Measurements from ENCODE around the gene CSMD2. TPM values are rescaled to one million over a fixed set of nuclear protein-coding genes. Genes with fewer than 3 reads are reported as not detected.

CSMD2 gene
- total RNA-seq, 4 donors from 2014 or later: 0.60 to 2.5 (median 1.2) TPM

- no peak overlapping the region for H3K27ac ChIP-seq
These were observed 505.4 kb downstream of the CSMD2 start for GRCh38 chr1:33659641-33660040.

GRCh38 chr1:33657833-33658232 is 507.2 kb downstream of the CSMD2 start:
- H3K27me3 ChIP-seq: no peaks in the 10 kb centered on the region
- no peaks in the 10 kb centered on the region for H3K9me3 ChIP-seq
- H3K4me3 ChIP-seq: no peak overlapping the region
- DNase-seq (ENCODE audit: low spot score in 2 of 2): no peak
- WGBS, 2 donors: 90 to 92% methylated on average over 12 of the region's 12 CpGs
- H3K27ac ChIP-seq: no peak overlapping the region
- TF ChIP-seq EP300 (IDR thresholded peaks at IDR 0.05): no peak
- no peaks in the 10 kb centered on the region for H3K36me3 ChIP-seq
- H3K4me1 ChIP-seq: no peaks in the 10 kb centered on the region

More at GRCh38 chr1:33659641-33660040, 505.4 kb downstream of the CSMD2 start:
- DNase-seq (ENCODE audit: low spot score in 2 of 2): no peak
- H3K4me1 ChIP-seq: no peaks in the 10 kb centered on the region
- H3K4me3 ChIP-seq: no peak overlapping the region
- H3K36me3 ChIP-seq: no peaks in the 10 kb centered on the region
- 87 to 88% methylated on average over 4 of the region's 4 CpGs for WGBS, 2 donors
- TF ChIP-seq POLR2A (IDR thresholded peaks at IDR 0.05) (no peak), EP300 (IDR thresholded peaks at IDR 0.05) (no peak), CTCF (IDR thresholded peaks at IDR 0.05) (no peak)
- no peaks in the 10 kb centered on the region for H3K27me3 ChIP-seq
- no peaks in the 10 kb centered on the region for H3K9me3 ChIP-seq

GRCh38 chr1:33656467-33657005 is 508.5 kb downstream of the CSMD2 start:
- 80 to 83% methylated on average over 3 of the region's 3 CpGs for WGBS, 2 donors
- Histone ChIP-seq H3K27ac (no peak overlapping the region), H3K27me3 (no peaks in the 10 kb centered on the region), H3K4me3 (no peak overlapping the region), H3K36me3 (no peaks in the 10 kb centered on the region), H3K9me3 (no peaks in the 10 kb centered on the region), H3K4me1 (no peaks in the 10 kb centered on the region)
- TF ChIP-seq CTCF (IDR thresholded peaks at IDR 0.05) (no peak), POLR2A (IDR thresholded peaks at IDR 0.05) (no peak), EP300 (IDR thresholded peaks at IDR 0.05) (no peak)
- no peak for DNase-seq (ENCODE audit: low spot score in 2 of 2)

- H3K36me3 ChIP-seq: no peaks in the 10 kb centered on the region
- no peaks in the 10 kb centered on the region for H3K9me3 ChIP-seq
- 63% methylated on average over 7 of the region's 7 CpGs for WGBS, 2 donors
- no peaks in the 10 kb centered on the region for H3K4me1 ChIP-seq
- no peak overlapping the region for H3K4me3 ChIP-seq
- H3K27me3 ChIP-seq: no peaks in the 10 kb centered on the region
- no peak for TF ChIP-seq CTCF (IDR thresholded peaks at IDR 0.05)
- no peak for TF ChIP-seq EP300 (IDR thresholded peaks at IDR 0.05)
- no peak for TF ChIP-seq POLR2A (IDR thresholded peaks at IDR 0.05)
- no peak overlapping the region for H3K27ac ChIP-seq
- no peak for DNase-seq (ENCODE audit: low spot score in 2 of 2)
These were observed 509.5 kb downstream of the CSMD2 start for GRCh38 chr1:33655496-33655895.

- H3K27me3 ChIP-seq: no peaks in the 10 kb centered on the region
- H3K27ac ChIP-seq: no peak overlapping the region
- no peak overlapping the region for H3K4me3 ChIP-seq
- no peak for DNase-seq (ENCODE audit: low spot score in 2 of 2)
- H3K4me1 ChIP-seq: no peaks in the 10 kb centered on the region
- WGBS, 2 donors: 51 to 58% methylated on average over 7 of the region's 7 CpGs
- H3K36me3 ChIP-seq: no peaks in the 10 kb centered on the region
- no peak for TF ChIP-seq POLR2A (IDR thresholded peaks at IDR 0.05)
- TF ChIP-seq CTCF (IDR thresholded peaks at IDR 0.05): no peak
- no peak for TF ChIP-seq EP300 (IDR thresholded peaks at IDR 0.05)
- no peaks in the 10 kb centered on the region for H3K9me3 ChIP-seq
These were observed 510.7 kb downstream of the CSMD2 start for GRCh38 chr1:33654267-33654834.
